CD4-positive, alpha-beta memory T cell (primary cell): ENCODE results near the gene HABP4. TPM values are rescaled to one million over a fixed set of nuclear protein-coding genes. Genes with fewer than 3 reads are reported as not detected.

Source experiments
- CTCF ChIA-PET: fragments of 350-600 bp; sonication (Branson Sonifier 250); formaldehyde crosslinking; loops from one replicate; lab custom pipeline; 2021; ENCODE audit warnings: inconsistent platforms; ENCODE audit not compliant: partially characterized antibody; lab: Charles Lee
- POLR2A ChIA-PET: fragments of 350-600 bp; sonication (Branson Sonifier 250); formaldehyde crosslinking; loops from one replicate; lab custom pipeline; 2021; ENCODE audit not compliant: partially characterized antibody; lab: Charles Lee
- DNase-seq, 5 donors: peaks; one replicate each; pipeline versions ENCODE4 v3.0.0 to v3.0.0-alpha.2; 2020 to 2022; ENCODE audit warnings: mixed read lengths in 1 of 5
- H3K27ac ChIP-seq: one replicate; pipeline ENCODE4 v1.7.0; 2013; ENCODE audit warnings: low read depth, low read length
- H3K27me3 ChIP-seq: 2 replicates; pipeline ENCODE4 v1.7.0; 2013; ENCODE audit warnings: mild to moderate bottlenecking, low read length, moderate library complexity; ENCODE audit not compliant: insufficient read depth
- H3K36me3 ChIP-seq: 2 replicates; pipeline ENCODE4 v1.7.0; 2013; ENCODE audit warnings: mild to moderate bottlenecking, low read length, moderate library complexity; ENCODE audit not compliant: insufficient read depth
- H3K4me1 ChIP-seq: 2 replicates; pipeline ENCODE4 v1.7.0; 2013; ENCODE audit warnings: mild to moderate bottlenecking, low read length, moderate library complexity; ENCODE audit not compliant: insufficient read depth
- H3K4me3 ChIP-seq, 2 donors: one replicate each; pipeline ENCODE4 v1.7.0; 2013; ENCODE audit warnings: low read length in 2 of 2, mild to moderate bottlenecking in 1 of 2
- H3K9me3 ChIP-seq, 2 donors: one replicate each; pipeline ENCODE4 v1.7.0; 2013; ENCODE audit warnings: low read length in 2 of 2, control low read depth in 1 of 2; ENCODE audit not compliant: control insufficient read depth in 1 of 2
- H3K27ac Mint-ChIP-seq, 7 donors: one replicate each; pipeline ENCODE4 v1.8.0; 2020 to 2021; ENCODE audit warnings: mixed read lengths in 7 of 7, mild to moderate bottlenecking in 6 of 7, inconsistent platforms in 3 of 7, moderate library complexity in 3 of 7
- H3K27me3 Mint-ChIP-seq, 2 donors: one replicate each; pipeline ENCODE4 v1.8.0; 2020 to 2021; ENCODE audit warnings: mixed read lengths in 2 of 2
- H3K36me3 Mint-ChIP-seq, 2 donors: one replicate each; pipeline ENCODE4 v1.8.0; 2020 to 2021; ENCODE audit warnings: mixed read lengths in 2 of 2, inconsistent platforms in 1 of 2, mild to moderate bottlenecking in 1 of 2
- H3K4me1 Mint-ChIP-seq, 4 donors: one replicate each; pipeline ENCODE4 v1.8.0; 2020 to 2021; ENCODE audit warnings: mixed read lengths in 4 of 4, mild to moderate bottlenecking in 1 of 4
- H3K4me3 Mint-ChIP-seq, 8 donors: one replicate each; pipeline ENCODE4 v1.8.0; 2020 to 2021; ENCODE audit warnings: mixed read lengths in 8 of 8, mild to moderate bottlenecking in 7 of 8, moderate library complexity in 6 of 8, inconsistent platforms in 3 of 8
- H3K9me3 Mint-ChIP-seq, 8 donors: one replicate each; pipeline ENCODE4 v1.8.0; 2020 to 2021; ENCODE audit warnings: mixed read lengths in 8 of 8, mild to moderate bottlenecking in 5 of 8, inconsistent platforms in 3 of 8, moderate library complexity in 1 of 8
- intact Hi-C: fragments of 100-400 bp; cut with micrococcal nuclease; formaldehyde crosslinking; loops from one replicate; pipeline ENCODE4 v1.15.1; 2023
- polyA plus RNA-seq, 2 donors: library from polyadenylated mRNA; unstranded; fragments of 300-500 nt; fragmentation: Illumina TruSeq; gene quantifications; one replicate each; pipeline ENCODE4 v1.2.3, GENCODE V29; 2021
- total RNA-seq, 2 experiments: library from RNA; stranded (reverse); gene quantifications; one replicate each; pipeline ENCODE4 v1.2.3, GENCODE V29; 2021

HABP4 gene
- total and polyA plus RNA-seq, 4 experiments from 2014 or later: 18.6 to 36.6 (median 33.3) TPM

DNA sequence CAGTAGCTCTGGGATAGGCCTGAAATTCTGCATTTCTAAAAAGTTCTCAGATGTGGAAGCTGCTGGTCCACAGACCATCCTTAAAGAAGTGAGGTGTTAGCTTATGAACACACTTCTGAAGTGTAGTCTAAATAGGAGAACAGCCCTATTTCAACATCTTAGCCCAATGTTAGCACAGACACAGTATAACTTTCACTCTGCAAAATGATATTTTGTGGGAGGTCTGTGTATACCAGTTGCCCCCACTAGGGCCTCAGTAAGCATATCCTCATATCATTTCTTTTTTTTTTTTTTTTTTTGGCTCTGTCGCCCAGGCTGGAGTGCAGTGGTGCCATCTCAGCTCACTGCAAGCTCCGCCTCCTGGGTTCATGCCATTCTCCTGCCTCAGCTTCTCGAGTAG, 7.5 kb upstream of the HABP4 start:
- Histone ChIP-seq H3K36me3 (no peaks in the 10 kb centered on the region), H3K9me3 (no peaks in the 10 kb centered on the region), H3K4me1 (no peaks in the 10 kb centered on the region), H3K4me3 (no peak overlapping the region), H3K27ac (no peak overlapping the region), H3K27me3 (no peaks in the 10 kb centered on the region)
- no peak for DNase-seq
- no peak overlapping the region for H3K4me3 Mint-ChIP-seq
- peaks cover 0 to 3% (median 0%) of the 10 kb centered on the region in 8 donors for H3K9me3 Mint-ChIP-seq
- H3K4me1 Mint-ChIP-seq: no peaks in the 10 kb centered on the region
- H3K27me3 Mint-ChIP-seq: no peaks in the 10 kb centered on the region
- CTCF ChIA-PET: interaction anchor here (0.9 to 2.5 kb wide), 10 partner anchors 13 to 212 kb away, joined by 3 to 5 read pairs (median 4); no protein-coding TSS in a partner anchor
- POLR2A ChIA-PET: interaction anchor here (0.5 to 2.5 kb wide), 5 partner anchors 9 to 44 kb away, joined by 3 to 14 read pairs (median 4); no protein-coding TSS in a partner anchor
- no peaks in the 10 kb centered on the region for H3K36me3 Mint-ChIP-seq
- intact Hi-C loops: loop anchor here (5.0 kb wide), 1 partner anchor 225 kb away; no protein-coding TSS in a partner anchor
- no peak overlapping the region for H3K27ac Mint-ChIP-seq

DNA sequence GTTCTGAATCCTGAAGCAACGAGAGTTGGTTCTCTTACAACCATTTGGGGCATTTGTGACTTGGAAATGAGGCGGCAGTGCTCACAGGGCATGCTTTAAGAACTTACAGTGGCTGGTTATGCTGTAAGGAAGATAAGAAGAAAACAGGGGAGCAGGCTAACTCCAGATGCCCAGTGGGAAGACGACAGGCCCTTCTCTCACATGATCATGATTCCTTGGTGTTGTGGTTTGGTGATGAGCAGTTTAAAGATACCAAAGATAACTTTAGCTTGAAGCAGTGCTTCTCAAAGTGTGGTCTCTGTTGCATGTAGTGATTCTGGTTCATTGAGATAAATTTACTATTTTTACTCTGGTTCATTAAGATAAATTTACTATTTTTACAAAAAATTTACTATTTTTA, 2.6 kb upstream of the HABP4 start:
- no peak overlapping the region for H3K4me3 Mint-ChIP-seq
- Histone ChIP-seq H3K27me3 (no peaks in the 10 kb centered on the region), H3K36me3 (no peaks in the 10 kb centered on the region), H3K4me3 (no peak overlapping the region), H3K4me1 (peaks cover 19% of the 10 kb centered on the region), H3K9me3 (no peaks in the 10 kb centered on the region), H3K27ac (no peak overlapping the region)
- POLR2A ChIA-PET: no interaction called here
- intact Hi-C loops: no loop called here
- no peak overlapping the region for H3K27ac Mint-ChIP-seq
- no peak for DNase-seq
- no peaks in the 10 kb centered on the region for H3K27me3 Mint-ChIP-seq
- peaks cover 9 to 21% (median 12%) of the 10 kb centered on the region in 4 donors for H3K4me1 Mint-ChIP-seq
- H3K9me3 Mint-ChIP-seq: no peaks in the 10 kb centered on the region
- peaks cover 0 to 6% of the 10 kb centered on the region in 2 donors for H3K36me3 Mint-ChIP-seq
- CTCF ChIA-PET: no interaction called here

DNA sequence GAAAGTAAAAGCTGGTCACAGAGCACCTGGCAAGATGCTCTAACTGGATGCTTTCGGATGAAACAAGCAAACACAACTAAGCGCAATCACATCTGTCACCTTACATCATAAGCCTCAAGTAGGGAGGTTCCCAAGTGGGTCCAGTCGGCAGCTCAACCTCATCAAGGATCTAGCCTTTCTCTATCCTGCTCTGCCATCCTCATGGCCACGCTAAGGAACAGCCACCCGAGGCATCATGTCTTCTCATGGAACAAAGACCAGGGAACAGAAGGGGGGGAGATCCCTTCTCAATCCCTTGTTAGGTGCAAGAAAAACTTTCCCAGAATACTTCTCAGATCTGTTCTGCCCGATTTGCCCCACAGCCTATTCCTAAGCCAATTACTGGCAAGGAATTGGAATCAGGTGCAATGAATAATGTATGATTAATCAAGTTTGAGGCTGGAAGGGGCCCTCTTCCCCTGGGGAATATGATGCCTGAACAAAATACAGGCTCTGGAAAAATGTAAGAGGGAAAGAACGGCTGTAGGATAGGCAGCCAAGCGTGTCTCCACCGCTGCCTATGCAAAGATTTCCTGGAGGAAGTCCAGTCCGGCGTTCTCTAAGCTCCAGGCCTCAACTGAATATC, 1.3 kb upstream of the HABP4 start:
- Mint-ChIP-seq H3K27me3 (no peaks in the 10 kb centered on the region), H3K4me3 (peak overlapping the region in 3 of 8 donors; percentile 6 to 89 (median 79)), H3K27ac (peak overlapping the region in 6 of 7 donors; percentile 5 to 88 (median 54)), H3K36me3 (peaks cover 0 to 7% of the 10 kb centered on the region in 2 donors), H3K9me3 (no peaks in the 10 kb centered on the region), H3K4me1 (peaks cover 15 to 29% (median 18%) of the 10 kb centered on the region in 4 donors)
- H3K4me1 ChIP-seq: peaks cover 23% of the 10 kb centered on the region
- POLR2A ChIA-PET: interaction anchor here (0.6 to 5.2 kb wide), 8 partner anchors 12 to 207 kb away, joined by 3 to 123 read pairs (median 10); partner anchors contain the start of genes PRXL2C, SLC35D2 and ZNF367
- DNase-seq: no peak
- intact Hi-C loops: no loop called here
- H3K27me3 ChIP-seq: no peaks in the 10 kb centered on the region
- no peaks in the 10 kb centered on the region for H3K9me3 ChIP-seq
- no peaks in the 10 kb centered on the region for H3K36me3 ChIP-seq
- no peak overlapping the region for H3K27ac ChIP-seq
- CTCF ChIA-PET: interaction anchor here (1.1 to 4.7 kb wide), 6 partner anchors 12 to 121 kb away, joined by 3 to 36 read pairs (median 6); partner anchors contain the start of gene ZNF367
- no peak overlapping the region for H3K4me3 ChIP-seq

DNA sequence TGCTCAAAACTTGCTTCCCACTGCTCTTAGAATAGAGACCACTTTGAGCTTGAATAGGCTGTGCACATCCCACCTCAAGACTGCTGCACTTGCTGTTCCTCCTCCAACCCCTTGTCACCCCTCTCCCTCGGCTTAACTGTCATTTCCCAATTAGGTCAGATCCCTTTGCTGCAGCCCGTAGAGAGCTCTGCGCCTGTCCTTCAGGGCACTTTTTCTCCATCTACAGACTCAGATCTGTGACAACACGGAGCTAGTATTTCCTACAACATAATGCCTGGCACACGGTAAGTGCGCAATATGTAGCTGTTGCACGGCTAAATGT, 485 bp upstream of the HABP4 start:
- H3K4me3 ChIP-seq: peak overlapping the region; percentile 48 to 72
- H3K27ac ChIP-seq: no peak overlapping the region
- POLR2A ChIA-PET: interaction anchor here (0.6 to 5.2 kb wide), 22 partner anchors 10 to 1184 kb away, joined by 3 to 123 read pairs (median 4); partner anchors contain the start of genes NCBP1, PRXL2C, SLC35D2 and TSTD2
- intact Hi-C loops: no loop called here
- Mint-ChIP-seq H3K27me3 (no peaks in the 10 kb centered on the region), H3K9me3 (no peaks in the 10 kb centered on the region), H3K4me3 (peak overlapping the region; percentile 73 to 89 (median 76)), H3K27ac (peak overlapping the region; percentile 19 to 93 (median 88)), H3K36me3 (peaks cover 0 to 7% of the 10 kb centered on the region in 2 donors), H3K4me1 (peaks cover 16 to 32% (median 21%) of the 10 kb centered on the region in 4 donors)
- peaks cover 23% of the 10 kb centered on the region for H3K4me1 ChIP-seq
- DNase-seq: no peak
- no peaks in the 10 kb centered on the region for H3K36me3 ChIP-seq
- H3K27me3 ChIP-seq: no peaks in the 10 kb centered on the region
- CTCF ChIA-PET: interaction anchor here (0.8 to 4.7 kb wide), 10 partner anchors 10 to 122 kb away, joined by 3 to 36 read pairs (median 4); partner anchors contain the start of gene ZNF367
- H3K9me3 ChIP-seq: no peaks in the 10 kb centered on the region

DNA sequence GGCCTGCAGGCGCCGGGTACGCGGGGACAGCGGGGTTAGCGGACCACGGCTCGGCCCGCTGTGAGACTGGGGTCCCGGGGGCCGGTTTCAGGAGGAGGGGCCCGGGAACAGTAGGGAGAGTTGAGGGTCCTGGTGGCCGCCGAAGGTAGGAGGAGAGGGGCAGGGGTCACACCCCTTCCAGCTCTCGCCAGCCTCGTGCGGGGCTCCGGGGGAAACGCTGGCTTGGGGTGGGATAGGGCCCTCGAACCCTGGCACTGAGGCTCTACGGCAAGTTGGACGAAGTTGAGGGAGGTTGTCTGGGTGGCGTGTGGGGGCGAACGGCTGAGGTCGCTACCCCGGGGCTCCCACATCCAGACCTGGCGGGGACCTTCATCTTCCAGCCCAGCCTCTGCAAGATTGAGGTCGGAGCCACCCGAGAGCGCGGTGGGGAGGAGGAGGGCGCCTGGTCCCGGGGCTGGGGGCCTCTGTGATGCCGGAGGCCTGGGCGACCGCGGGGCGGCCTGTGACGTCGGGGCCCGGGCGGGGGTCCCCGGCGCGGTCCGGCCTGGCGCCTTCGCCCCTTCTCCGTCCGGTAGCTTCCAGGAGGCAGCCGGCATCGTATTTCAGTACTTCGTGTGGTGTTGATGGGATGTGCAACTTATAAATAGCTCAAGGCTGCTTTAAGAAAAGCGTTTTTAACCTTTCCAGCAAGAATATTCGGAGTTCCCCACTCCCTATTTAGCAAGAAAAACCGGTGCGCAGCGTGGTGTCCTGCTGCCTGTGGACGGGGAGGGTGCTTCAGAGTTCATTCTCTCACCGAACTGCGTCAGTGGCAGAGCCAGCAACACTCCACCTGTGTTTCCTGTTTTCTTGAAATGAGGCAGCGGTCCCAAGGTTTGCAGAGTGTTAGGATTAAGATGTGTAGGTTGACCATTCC, 902 bp downstream of the HABP4 start:
- POLR2A ChIA-PET: interaction anchor here (0.8 to 5.2 kb wide), 21 partner anchors 9 to 1182 kb away, joined by 3 to 123 read pairs (median 4); partner anchors contain the start of genes PRXL2C, SLC35D2, ZNF367 and ZNF510
- CTCF ChIA-PET: interaction anchor here (0.6 to 4.7 kb wide), 4 partner anchors 47 to 199 kb away, joined by 3 to 36 read pairs (median 3); no protein-coding TSS in a partner anchor
- Mint-ChIP-seq H3K4me1 (peaks cover 16 to 32% (median 21%) of the 10 kb centered on the region in 4 donors), H3K4me3 (peak overlapping the region; percentile 91 to 96 (median 96)), H3K27me3 (no peaks in the 10 kb centered on the region), H3K27ac (peak overlapping the region; percentile 84 to 98 (median 96)), H3K9me3 (no peaks in the 10 kb centered on the region), H3K36me3 (peaks cover 0 to 7% of the 10 kb centered on the region in 2 donors)
- no peaks in the 10 kb centered on the region for H3K36me3 ChIP-seq
- H3K27ac ChIP-seq: peak overlapping the region; percentile 59
- peak overlapping the region; percentile 43 to 72 for H3K4me3 ChIP-seq
- H3K9me3 ChIP-seq: no peaks in the 10 kb centered on the region
- peak; percentile 48 to 84 (median 58) for DNase-seq
- H3K27me3 ChIP-seq: no peaks in the 10 kb centered on the region
- intact Hi-C loops: loop anchor here (1.0 to 2.0 kb wide), 5 partner anchors 33 to 204 kb away; partner anchors contain the start of genes PRXL2C, SLC35D2 and ZNF367
- peaks cover 23% of the 10 kb centered on the region for H3K4me1 ChIP-seq

DNA sequence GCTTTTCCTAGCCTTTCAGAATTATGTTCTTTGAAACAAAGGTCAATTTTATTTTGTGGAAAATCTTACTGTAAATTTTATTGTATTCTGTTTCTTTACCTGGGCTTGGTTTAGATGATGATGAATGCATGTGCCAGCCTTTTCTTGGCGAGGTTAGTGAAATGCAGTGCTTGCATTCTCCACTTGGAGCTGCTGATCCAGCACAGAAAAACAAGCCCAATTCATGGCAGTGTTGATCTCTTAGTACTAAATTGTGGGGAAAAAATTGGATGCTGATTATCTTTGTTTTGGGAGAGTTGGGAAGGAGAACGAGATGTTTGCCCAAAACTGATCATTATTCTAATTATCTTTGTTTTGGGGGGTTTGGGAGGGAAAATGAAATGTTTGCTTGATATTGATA, 3.7 kb downstream of the HABP4 start:
- H3K9me3 ChIP-seq: no peaks in the 10 kb centered on the region
- DNase-seq: peak in 1 of 5 donors; percentile 10
- intact Hi-C loops: no loop called here
- Mint-ChIP-seq H3K36me3 (peaks cover 4 to 12% of the 10 kb centered on the region in 2 donors), H3K27me3 (no peaks in the 10 kb centered on the region), H3K9me3 (no peaks in the 10 kb centered on the region), H3K4me3 (peak overlapping the region in 1 of 8 donors; percentile 0), H3K27ac (peak overlapping the region in 1 of 7 donors; percentile 62), H3K4me1 (peaks cover 16 to 32% (median 23%) of the 10 kb centered on the region in 4 donors)
- H3K27me3 ChIP-seq: no peaks in the 10 kb centered on the region
- no peak overlapping the region for H3K27ac ChIP-seq
- H3K36me3 ChIP-seq: no peaks in the 10 kb centered on the region
- H3K4me3 ChIP-seq: no peak overlapping the region
- CTCF ChIA-PET: no interaction called here
- POLR2A ChIA-PET: interaction anchor here (5.0 to 5.2 kb wide), 2 partner anchors 38 to 112 kb away, joined by 53 to 123 read pairs; partner anchors contain the start of gene ZNF367
- peaks cover 23% of the 10 kb centered on the region for H3K4me1 ChIP-seq
